ENCODE measurements around the gene ZFR.

- TF ChIP-seq CTCF (IDR thresholded peaks at IDR 0.05 in 8 of 11, conservative IDR thresholded peaks at IDR 0.05 in 3 of 11) (no peak), POLR2AphosphoS5 (IDR thresholded peaks at IDR 0.05) (no peak)
These were observed 9.2 kb downstream of the ZFR start for GRCh38 chr5:32435383-32435782.

Measured in spleen (tissue), 7 donors.